Stomach (tissue), 4 donors: ENCODE data around the gene CSF2RB.

ENCODE experiments used
- EP300 ChIP-seq: sonication (generic); formaldehyde crosslinking; IDR thresholded peaks from one replicate; pipeline ENCODE4 v1.6.1; 2017; ENCODE audit warnings: antibody characterized with exemption
- POLR2A ChIP-seq, 4 donors: fragments of 450-650 bp; IDR thresholded peaks; one replicate each; pipeline ENCODE4 v1.6.1; 2016; ENCODE audit warnings: antibody characterized with exemption in 4 of 4, control low read depth in 2 of 4, mild to moderate bottlenecking in 1 of 4, moderate library complexity in 1 of 4
- POLR2AphosphoS5 ChIP-seq, 3 donors: sonication (generic); formaldehyde crosslinking; IDR thresholded peaks; one replicate each; pipeline ENCODE4 v1.6.1; 2016; ENCODE audit warnings: antibody characterized with exemption in 3 of 3
- TF ChIP-seq, protein P1 (sequence below), 7 experiments: fragments of 450-650 bp in 4 of 7; fragments of 200-600 bp in 3 of 7; sonication (generic) in 3 of 7; IDR thresholded peaks; one replicate each; pipeline ENCODE4 v1.5.1; 2016 to 2019; ENCODE audit warnings: antibody characterized with exemption in 7 of 7, control low read depth in 2 of 7, mild to moderate bottlenecking in 1 of 7

DNA sequence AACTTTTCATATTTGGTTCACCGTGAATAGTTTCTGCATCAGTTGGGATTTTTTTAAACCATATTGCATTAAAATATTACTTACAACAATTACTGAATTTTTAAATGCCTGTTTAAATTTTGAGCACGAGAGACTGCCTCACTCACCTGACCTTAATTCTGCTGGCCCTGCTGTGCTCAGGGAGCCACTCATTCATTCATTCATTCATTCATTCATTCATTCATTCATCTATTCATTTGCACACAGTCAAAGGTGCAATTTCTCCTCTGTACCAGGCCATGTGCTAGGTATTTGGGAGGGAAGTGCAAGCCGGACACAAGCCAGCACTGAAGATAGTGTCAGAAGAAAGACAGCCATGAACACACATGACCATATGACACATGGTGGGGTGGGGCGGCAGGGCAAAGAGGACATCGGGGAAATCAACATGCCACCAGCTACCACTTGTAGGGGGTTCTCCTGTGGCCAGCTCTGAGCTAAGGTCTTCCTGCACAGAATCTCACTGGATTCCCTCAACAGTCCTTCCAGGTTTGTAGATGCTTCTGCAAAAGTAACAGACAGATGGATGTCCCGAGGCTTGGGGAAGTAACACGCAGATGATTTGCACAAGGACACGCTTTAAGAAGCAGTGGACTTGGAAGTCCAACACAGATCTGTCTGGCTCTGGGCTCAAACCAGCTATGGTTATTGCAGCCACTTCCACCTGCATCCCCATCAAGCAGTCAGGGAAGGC lies 568 bp upstream of the CSF2RB start:
- TF ChIP-seq, protein P1, sequence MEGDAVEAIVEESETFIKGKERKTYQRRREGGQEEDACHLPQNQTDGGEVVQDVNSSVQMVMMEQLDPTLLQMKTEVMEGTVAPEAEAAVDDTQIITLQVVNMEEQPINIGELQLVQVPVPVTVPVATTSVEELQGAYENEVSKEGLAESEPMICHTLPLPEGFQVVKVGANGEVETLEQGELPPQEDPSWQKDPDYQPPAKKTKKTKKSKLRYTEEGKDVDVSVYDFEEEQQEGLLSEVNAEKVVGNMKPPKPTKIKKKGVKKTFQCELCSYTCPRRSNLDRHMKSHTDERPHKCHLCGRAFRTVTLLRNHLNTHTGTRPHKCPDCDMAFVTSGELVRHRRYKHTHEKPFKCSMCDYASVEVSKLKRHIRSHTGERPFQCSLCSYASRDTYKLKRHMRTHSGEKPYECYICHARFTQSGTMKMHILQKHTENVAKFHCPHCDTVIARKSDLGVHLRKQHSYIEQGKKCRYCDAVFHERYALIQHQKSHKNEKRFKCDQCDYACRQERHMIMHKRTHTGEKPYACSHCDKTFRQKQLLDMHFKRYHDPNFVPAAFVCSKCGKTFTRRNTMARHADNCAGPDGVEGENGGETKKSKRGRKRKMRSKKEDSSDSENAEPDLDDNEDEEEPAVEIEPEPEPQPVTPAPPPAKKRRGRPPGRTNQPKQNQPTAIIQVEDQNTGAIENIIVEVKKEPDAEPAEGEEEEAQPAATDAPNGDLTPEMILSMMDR (IDR thresholded peaks at IDR 0.05) = no peak
- no peak for TF ChIP-seq POLR2A (IDR thresholded peaks at IDR 0.05)
- no peak for TF ChIP-seq POLR2AphosphoS5 (IDR thresholded peaks at IDR 0.05)
- no peak for TF ChIP-seq EP300
